ENCODE results near the gene SLC25A43. TPM values are rescaled to one million over a fixed set of nuclear protein-coding genes. Genes with fewer than 3 reads are reported as not detected.

Gene SLC25A43
- total RNA-seq, 1 experiment from 2014 or later, result 42.3 TPM

- H4K20me1 ChIP-seq (ENCODE audit: insufficient read depth), result no peaks in the 10 kb centered on the region
- TSS peak; percentile 31 for BruUV-seq (replicated peaks)
- H3K27ac ChIP-seq, result no peak overlapping the region
- H3K36me3 ChIP-seq (ENCODE audit: low read depth), result no peaks in the 10 kb centered on the region
- no peaks in the 10 kb centered on the region for H3K4me1 ChIP-seq (replicated peaks; ENCODE audit: insufficient read depth)
- DNase-seq, result no peak
- intact Hi-C loops (cut with micrococcal nuclease; ENCODE audit: unreplicated experiment), result no loop called here
- POLR2A ChIA-PET (ENCODE audit: unreplicated experiment), result no interaction called here
- CTCF ChIA-PET, result no interaction called here
- H3K4me2 ChIP-seq, result no peak overlapping the region
- H3K79me2 ChIP-seq (ENCODE audit: low read depth), result no peaks in the 10 kb centered on the region
- no peaks in the 10 kb centered on the region for H3K9me3 ChIP-seq (ENCODE audit: insufficient read depth, low read depth)
- no peaks in the 10 kb centered on the region for H3K27me3 ChIP-seq (ENCODE audit: insufficient read depth, low read depth)
- no peaks in the 10 kb centered on the region for H3K9me2 ChIP-seq (ENCODE audit: insufficient read depth)
- peaks cover 14% of the 10 kb centered on the region; the same call in 1 of the 2 replicates for H3F3A ChIP-seq (ENCODE audit: insufficient read depth, low read depth)
- TF ChIP-seq EZH2 (IDR thresholded peaks at IDR 0.05; ENCODE audit: low read depth) (no peak), CTCF (conservative IDR thresholded peaks at IDR 0.05) (no peak)
- no peak overlapping the region for H3K4me3 ChIP-seq
- H2AFZ ChIP-seq, result no peak overlapping the region
Measured at GRCh38 chrX:119453202-119453601, 54.1 kb downstream of the SLC25A43 start.

- no TSS peak for BruUV-seq (replicated peaks)
- Histone ChIP-seq H3K9me2 (ENCODE audit: insufficient read depth) (no peaks in the 10 kb centered on the region), H3K4me3 (no peak overlapping the region), H3K27ac (no peak overlapping the region), H4K20me1 (ENCODE audit: insufficient read depth) (no peaks in the 10 kb centered on the region), H3K36me3 (ENCODE audit: low read depth) (no peaks in the 10 kb centered on the region), H3K9me3 (ENCODE audit: insufficient read depth, low read depth) (no peaks in the 10 kb centered on the region), H3K4me1 (replicated peaks; ENCODE audit: insufficient read depth) (no peaks in the 10 kb centered on the region), H3K27me3 (ENCODE audit: insufficient read depth, low read depth) (no peaks in the 10 kb centered on the region), H3K79me2 (ENCODE audit: low read depth) (no peaks in the 10 kb centered on the region), H2AFZ (no peak overlapping the region), H3K4me2 (no peak overlapping the region), H3F3A (ENCODE audit: insufficient read depth, low read depth) (peaks cover 14% of the 10 kb centered on the region)
- CTCF ChIA-PET, result interaction anchor here (0.5 to 1.2 kb wide), 3 partner anchors 27 to 429 kb away, joined by 5 to 7 read pairs (median 5); no protein-coding TSS in a partner anchor
- DNase-seq, result no peak
- intact Hi-C loops (cut with micrococcal nuclease; ENCODE audit: unreplicated experiment), result no loop called here
- POLR2A ChIA-PET (ENCODE audit: unreplicated experiment), result no interaction called here
- no peak for TF ChIP-seq CTCF (conservative IDR thresholded peaks at IDR 0.05)
Measured at GRCh38 chrX:119455264-119455663, 56.1 kb downstream of the SLC25A43 start.

- no peaks in the 10 kb centered on the region for H3K4me1 ChIP-seq (replicated peaks; ENCODE audit: insufficient read depth)
- H3K36me3 ChIP-seq (ENCODE audit: low read depth), result no peaks in the 10 kb centered on the region
- no peaks in the 10 kb centered on the region for H3K79me2 ChIP-seq (ENCODE audit: low read depth)
- H3K9me3 ChIP-seq (ENCODE audit: insufficient read depth, low read depth), result no peaks in the 10 kb centered on the region
- no peaks in the 10 kb centered on the region for H4K20me1 ChIP-seq (ENCODE audit: insufficient read depth)
- no peaks in the 10 kb centered on the region for H3K9me2 ChIP-seq (ENCODE audit: insufficient read depth)
- no peak overlapping the region for H2AFZ ChIP-seq
- H3K27me3 ChIP-seq (ENCODE audit: insufficient read depth, low read depth), result no peaks in the 10 kb centered on the region
- peaks cover 14% of the 10 kb centered on the region for H3F3A ChIP-seq (ENCODE audit: insufficient read depth, low read depth)
- no peak for DNase-seq
- no TSS peak for BruUV-seq (replicated peaks)
- no peak overlapping the region for H3K27ac ChIP-seq
- POLR2A ChIA-PET (ENCODE audit: unreplicated experiment), result no interaction called here
- TF ChIP-seq EZH2 (IDR thresholded peaks at IDR 0.05; ENCODE audit: low read depth), result no peak
- no peak for TF ChIP-seq CTCF (conservative IDR thresholded peaks at IDR 0.05)
- CTCF ChIA-PET, result interaction anchor here (0.7 kb wide), 1 partner anchor 514 kb away, joined by 3 read pairs; no protein-coding TSS in a partner anchor
- no peak overlapping the region for H3K4me2 ChIP-seq
- intact Hi-C loops (cut with micrococcal nuclease; ENCODE audit: unreplicated experiment), result no loop called here
- no peak overlapping the region for H3K4me3 ChIP-seq
Measured at GRCh38 chrX:119459181-119459580, 60.0 kb downstream of the SLC25A43 start.
